Activated CD4-positive, CD25-positive, alpha-beta regulatory T cell (primary cell): Measurements from ENCODE around the gene USP54.

ENCODE experiments used
- DNase-seq, 4 experiments: peaks; one replicate each; lab custom pipeline; 2025; lab: John Stamatoyannopoulos, UW

The USP54 gene

DNA sequence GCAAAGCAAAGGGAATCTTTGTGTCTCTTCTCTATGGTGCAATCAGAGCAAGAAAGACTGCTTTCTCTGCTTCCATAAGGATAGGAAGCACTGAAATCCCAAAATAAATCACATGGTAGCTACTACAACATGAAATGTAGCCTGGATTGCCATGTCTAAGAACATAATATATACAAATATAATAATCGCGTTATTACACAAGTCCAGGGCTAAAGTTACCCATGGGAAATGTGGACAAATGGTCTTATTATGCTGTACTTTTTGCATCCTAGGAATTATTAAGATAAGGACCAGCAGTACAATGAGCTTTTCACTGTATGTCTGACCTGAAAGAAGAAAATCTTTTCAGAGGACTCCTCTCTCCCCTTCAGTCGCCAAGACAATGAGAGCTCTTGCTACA lies 71.8 kb downstream of the USP54 start:
- DNase-seq, result no peak

DNA sequence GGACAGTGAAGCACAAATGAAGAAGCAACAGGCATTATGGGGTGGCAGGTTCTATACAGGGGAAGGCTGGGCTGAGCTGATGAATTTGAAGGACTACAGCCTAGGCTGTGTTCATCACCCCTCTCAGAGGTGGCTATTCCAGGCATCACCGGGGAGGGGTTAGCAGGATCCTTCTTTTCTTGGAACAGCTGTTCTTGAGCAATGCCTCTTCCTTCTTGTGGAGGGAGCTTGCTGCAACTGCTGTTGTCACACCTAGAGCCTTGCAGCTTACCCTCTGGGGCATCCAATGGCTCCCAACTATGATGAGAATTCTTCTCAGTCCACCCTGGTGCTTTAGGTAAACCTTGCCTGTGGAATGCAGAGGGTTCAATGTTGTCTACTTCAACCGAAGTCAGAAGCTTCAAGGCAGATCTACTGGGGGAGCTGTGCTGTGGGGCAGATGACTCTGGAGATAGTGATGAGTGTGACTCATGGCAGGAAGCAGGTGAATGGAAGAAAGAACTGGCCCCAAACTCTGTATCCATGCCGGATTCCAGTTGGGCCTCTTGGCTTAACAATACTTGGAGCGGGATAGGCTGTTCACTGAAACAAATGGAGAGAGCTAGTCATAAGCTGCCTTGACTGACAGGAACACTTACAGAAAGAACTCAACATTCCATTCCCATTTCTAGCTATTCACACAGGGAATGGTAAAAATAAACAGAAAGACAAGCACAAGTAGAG lies 73.8 kb downstream of the USP54 start:
- DNase-seq, result no peak

DNA sequence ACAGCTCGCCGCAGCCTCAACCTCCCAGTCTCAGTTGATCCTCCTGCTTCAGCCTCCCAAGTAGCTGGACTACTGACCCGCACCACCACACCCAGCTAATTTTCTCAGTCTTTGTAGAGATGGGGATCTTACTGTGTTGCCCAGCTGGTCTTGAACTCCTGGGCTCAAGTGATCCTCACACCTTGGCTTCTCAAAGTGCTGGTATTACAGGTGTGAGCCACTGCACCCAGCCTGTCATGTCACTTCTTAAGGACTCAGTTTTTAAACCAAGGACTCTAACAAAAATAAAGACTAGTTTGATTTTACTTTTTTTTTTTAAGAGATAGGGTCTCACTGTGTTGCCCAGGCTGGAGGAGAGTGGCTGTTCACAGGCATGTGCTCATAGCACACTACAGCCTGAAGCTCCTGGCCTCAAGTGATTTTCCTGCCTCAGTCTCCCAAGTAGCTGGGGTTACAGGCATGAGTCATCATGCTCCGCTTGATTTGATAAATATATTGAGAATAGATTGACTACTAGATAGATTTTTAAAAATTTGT lies 78.9 kb downstream of the USP54 start:
- DNase-seq, result no peak

DNA sequence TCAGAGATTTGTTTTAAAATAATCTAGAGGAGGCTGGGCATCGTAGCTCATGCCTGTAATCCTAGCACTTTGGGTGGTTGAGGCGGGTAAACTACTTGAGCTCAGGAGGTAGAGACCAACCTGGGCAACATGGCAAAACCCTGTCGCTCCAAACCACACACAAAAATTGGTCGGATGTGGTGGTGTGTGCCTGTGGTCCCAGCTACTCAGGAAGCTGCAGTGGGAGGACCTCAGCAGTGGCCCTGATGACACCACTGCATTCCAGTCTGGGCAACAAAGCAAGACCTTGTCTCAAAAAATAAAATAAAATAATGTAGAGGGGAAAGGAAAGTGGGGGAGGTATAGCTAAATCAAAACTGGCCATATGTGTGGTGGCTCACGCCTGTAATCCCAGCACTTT lies 81.4 kb downstream of the USP54 start:
- no peak for DNase-seq

DNA sequence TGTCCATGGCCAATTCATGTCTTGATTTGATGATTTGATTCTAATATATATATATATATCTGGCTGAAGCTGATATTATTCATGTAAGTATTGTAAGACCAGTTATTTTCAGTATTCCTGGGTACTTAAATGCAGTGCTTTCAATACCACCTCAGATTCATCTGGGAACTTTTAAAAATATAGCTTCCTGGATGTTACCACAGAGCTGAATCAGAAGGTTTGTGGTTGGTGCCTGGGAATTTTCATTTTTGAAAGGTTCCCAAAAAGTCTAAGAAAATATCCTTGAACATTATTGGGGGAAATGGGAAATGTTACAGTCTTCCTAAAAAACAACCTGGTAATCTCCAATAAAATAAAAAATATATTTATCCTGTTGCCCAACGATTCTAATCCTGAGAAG lies 84.7 kb downstream of the USP54 start:
- DNase-seq, result no peak

DNA sequence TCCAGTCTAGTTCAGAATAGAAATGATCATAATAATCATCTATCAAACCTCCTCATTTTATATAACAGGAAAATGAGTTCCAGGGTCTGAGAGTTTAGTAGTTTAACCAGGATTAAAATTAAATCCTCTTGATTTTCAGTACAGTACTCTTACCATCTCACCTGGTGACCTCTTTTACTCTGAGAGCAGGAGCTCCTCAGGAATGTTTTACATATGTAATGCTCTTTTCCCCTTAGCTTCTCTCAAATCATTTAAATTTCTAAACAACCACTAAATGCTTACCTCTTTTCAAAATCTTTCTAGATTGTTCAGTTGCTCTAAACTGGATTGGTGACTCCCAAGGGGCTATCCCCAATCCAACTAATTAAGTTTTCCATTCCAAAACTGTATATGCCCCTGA lies 85.1 kb downstream of the USP54 start:
- DNase-seq, result no peak

DNA sequence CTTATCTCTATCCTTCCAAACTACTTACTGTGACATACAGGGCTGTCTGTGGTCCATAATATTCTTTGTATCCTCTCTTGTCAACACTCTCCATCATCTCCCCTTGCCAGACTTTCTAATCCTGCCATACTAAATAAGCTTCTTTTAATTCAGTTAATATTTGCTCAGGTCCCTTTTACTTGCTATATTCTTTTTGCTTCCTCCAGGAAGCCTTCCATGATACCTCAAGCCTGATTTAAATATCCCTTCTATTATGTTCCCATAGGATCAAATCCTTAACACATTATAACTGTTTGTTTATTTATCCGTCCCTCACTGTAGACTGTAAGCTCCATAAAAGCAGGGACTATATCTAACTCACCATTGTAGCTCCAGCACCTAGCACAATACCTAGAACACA lies 88.1 kb downstream of the USP54 start:
- no peak for DNase-seq

DNA sequence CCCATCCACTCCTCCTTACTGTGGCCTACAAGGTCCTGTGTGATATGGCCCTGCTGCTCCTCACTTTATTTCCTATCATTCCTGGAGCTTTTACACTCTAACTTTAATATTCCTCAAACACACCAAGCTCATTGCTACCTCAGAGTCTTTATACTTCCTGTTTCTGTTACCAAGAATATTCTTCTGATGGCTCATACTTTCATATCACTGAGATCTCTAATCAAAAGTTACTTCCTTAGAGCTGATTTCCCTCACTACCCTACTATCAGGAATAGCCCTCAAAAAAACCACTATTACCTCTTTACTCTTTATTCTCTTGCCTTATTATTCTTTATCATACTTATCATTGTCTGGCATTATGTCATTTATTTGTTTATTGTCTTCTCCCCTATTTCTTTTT lies 89.5 kb downstream of the USP54 start:
- DNase-seq, result no peak

DNA sequence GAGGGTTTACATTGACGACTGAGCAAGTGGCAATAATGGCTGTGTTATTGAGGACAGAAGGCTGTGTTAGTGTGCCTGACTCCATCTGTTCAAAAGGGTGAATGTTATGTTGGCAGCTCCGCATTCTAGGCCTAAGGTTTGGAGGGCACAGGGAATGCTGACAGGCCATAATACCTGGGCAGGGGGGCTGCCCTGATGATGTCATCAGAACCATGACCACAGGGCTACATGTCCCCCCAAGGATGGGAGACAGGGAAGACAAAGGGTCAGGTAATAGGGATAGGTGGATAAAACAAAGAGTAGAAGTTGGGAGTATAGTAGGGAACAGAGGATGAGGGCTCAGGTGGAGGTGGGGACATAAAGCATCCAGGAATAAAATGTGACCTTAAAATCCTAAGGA lies 93.5 kb downstream of the USP54 start:
- no peak for DNase-seq

DNA sequence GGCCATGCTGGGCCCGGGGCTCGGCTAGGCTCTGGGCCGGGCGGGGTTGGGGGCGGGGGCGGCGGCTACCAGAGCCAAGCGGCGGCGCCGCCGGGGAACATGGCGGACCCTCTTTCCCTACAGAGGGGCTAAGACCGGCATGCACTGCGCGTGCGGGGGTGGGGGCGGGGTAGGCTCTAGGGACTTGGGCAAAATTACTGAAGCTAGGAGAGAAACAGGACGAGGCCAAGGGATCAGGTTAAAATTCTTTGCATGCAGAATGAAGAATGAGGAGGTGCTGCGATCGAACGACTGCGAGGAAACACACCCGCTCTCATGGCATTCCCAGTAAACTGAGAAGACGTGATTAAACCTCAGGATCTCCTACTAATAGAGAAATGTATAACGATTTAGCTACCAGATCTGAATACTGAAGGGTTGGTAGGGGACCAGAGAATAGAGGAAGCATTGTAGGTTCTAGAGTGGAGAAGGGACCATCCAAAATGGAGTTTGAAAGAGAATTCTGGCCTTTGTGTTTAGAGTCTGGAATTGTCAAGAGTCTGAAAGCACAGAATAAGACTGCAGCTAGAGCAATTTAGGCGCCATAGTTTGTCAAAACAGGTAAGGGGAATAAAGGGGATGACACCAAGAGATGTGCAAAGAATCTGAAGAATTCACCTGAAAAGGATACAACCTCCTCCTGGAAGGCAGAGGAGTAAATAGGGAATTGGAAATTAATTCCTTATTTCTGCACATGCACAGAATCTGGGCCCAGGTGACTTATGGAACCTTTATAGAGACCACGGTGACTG lies 95.1 kb downstream of the USP54 start, which contains the start of gene PPP3CB:
Gene PPP3CB (minus strand): TSS at position 141 of the 791 bp plus-strand sequence. CDS start 135 bp downstream, at position 6.
- peak; percentile 84 to 88 (median 84) for DNase-seq

DNA sequence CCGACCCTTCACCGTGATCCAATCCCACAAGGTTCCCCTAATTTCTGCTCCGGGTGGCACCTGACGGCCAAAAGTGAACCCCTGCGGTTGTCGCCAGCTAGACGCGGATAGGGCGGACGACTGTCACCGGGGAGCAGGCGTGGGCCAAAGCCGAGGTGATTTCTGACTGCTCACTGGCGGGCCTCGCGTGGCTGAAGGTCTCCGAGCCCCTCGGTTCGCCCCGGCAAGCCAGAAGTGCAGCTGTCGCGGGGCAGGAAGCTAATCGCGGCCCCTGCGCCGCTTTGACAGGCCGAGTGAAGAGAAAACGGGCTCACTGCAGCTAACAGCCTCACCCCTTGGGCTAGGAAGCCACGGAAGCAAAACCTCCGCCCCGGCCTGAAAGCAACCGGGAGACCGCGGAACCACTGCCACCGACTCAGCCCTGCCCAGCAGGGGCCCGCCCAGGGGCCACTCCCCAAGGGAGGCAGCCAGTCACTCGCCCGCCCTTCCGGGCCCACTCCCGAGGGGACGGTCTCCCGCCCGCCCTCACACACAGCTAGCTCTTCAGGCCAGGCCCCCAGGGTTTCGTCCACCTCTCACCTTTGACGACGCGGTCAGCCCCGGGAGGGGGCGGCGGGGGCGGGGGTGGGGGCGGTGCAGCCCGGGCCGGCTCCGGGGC lies 95.8 kb downstream of the USP54 start:
- DNase-seq, result peak; percentile 70 to 87 (median 78)

DNA sequence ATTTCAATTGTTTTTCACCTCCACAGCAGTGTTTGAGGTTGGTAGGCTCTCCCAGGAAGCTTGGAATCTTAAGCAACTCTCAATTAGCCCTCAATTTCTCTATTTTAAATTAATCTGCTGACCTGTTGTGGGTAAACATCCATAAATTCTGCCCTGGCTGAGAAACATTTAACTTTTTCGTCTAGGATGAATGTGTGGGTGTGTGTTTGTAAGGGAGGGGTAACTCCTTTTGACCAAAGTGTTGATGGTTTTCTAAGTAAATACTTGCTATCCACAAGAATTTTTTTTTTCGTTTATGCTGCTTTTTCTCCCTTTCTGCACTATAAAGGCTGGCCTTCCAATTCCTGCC lies 96.3 kb downstream of the USP54 start:
- no peak for DNase-seq

DNA sequence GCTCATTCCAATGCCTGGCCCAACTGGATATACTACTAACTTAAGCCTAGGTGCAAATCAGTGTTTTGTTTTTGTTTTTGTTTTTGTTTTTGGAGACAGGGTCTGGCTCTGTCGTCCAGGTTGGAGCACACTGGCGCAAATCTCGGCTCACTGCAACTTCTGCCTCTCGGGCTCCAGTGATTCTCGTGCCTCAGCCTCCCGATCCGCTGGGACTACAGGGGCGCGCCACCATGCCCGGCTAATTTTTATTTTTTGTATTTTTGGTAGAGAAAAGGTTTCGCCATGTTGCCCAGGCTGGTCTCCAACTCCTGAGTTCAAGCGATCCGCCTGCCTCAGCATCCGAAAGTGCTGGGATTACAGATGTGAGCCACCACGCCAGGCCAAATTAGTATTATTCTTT lies 96.9 kb downstream of the USP54 start:
- DNase-seq, result no peak

DNA sequence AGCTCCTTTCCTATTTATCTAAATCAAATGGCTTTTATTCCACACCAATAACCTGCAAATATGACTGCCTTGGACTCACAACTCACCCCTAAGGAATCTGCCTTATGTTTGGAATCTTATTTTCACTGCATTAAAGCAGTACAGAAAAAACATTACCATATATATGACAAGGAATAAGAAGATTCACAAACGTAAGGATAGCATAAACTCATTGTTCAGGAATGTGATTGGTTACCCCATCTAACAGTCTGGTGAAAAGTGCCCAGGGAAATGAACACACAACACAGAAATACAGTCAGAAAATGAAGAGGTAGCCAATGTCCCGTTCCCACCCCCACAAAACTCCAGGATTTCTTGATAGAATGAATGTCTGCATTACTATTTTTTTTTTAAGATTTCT lies 97.4 kb downstream of the USP54 start:
- no peak for DNase-seq

DNA sequence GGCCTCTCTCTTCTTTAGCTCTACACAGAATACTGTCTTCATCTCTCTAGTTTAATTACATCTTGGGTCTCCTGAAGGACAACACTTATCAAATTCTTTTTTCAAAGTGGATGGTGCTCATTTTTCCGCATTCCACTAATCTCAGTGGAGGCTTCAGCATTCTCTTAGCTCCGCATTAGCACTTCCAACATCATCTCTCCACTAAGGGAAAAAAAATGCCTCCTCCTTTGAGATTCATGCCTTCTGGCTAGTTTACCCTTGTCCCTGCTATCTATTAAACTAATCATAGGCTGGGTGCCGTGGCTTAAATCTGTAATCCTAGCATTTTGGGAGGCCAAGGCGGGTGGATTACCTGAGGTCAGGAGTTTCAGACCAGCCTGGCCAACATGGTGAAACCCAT lies 104.5 kb downstream of the USP54 start:
- no peak for DNase-seq

DNA sequence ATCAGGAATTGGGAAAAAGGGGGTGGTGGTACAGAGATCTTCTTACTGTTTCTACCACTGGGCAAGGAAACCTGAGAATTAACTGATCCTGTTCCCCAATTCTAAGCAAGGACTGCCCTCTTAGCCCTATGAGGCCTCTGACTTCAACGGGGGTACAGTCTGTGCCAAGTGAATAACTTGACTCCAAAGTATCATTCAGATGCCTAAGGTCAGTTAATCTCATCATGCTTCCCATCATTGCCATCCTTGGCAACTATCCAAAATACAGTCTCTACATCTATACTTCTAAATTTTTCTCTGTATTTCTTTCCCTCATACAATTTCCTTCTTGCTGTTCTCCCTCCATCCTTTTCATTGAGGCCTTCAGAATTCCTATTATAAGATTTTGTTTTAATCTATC lies 105.8 kb downstream of the USP54 start:
- no peak for DNase-seq

DNA sequence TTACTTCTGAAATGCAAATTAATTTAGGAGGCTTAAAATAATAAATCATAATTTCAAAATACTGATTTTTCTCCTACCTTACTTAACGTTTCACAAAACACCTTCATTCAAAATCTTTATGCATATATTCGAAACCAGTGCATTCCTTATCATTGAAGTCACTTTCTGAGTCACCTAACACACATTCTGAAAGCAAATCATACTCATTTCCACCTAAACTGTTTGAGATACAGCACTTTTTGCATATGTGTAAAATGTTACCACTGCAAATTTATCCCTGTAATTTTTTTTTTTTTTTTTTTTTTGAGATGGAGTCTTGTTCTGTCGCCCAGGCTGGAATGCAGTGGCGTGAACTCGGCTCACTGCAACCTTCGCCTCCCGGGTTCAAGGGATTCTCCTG lies 111.0 kb downstream of the USP54 start:
- no peak for DNase-seq

DNA sequence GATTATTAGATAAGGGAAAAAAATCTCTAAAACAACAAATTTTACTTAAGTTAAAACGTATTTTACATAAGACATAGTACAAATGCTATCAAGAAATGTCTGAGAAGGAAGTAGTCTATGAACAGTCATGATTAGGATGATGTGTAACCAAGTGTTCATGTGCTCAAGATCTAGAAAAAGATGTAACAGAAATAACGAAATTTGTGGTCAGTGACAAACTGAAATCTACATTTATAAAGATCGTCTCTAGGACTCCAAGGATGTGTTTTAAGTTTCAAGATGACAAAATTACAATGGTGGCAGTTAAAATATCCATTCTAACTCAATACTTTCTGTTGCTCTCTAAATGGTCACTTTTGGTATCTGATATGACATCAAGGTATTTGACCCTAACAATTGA lies 112.5 kb downstream of the USP54 start:
- no peak for DNase-seq

DNA sequence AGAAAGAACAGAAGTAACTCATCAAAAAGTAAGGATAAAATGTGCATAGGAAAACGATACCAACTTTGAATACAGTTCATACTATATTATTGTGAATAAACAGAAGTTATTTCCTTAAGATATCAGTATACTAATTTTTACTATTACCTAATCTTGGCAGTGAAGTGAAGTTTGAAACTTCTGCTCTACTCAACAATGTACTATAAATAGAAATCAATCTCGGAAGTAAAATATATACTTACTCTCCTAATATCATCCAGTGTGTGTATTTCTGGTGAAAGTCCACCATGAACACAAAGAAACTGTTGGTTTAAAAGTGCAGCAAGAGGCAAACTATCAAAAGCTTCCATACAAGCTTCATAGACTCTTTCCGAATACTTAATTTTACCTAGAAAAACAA lies 119.9 kb downstream of the USP54 start:
- no peak for DNase-seq

DNA sequence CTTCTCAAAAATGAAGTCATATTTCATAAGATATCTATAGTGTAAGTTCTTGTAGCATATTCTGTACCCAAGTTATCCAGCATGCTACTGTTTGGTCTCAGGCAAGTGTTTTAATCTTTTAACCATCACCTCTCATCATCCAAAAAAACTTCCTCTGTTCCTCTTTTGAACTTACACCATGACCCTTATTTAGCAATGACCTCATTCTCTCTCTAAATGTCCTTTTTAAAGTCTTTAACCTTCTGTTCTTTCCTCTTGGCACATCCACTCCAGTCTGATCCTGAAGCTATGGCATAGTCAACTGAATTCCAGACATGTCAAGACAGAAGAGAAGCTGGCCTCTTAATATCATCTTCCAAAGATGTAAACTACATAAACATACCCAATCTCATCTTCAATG lies 121.6 kb downstream of the USP54 start:
- DNase-seq, result no peak

DNA sequence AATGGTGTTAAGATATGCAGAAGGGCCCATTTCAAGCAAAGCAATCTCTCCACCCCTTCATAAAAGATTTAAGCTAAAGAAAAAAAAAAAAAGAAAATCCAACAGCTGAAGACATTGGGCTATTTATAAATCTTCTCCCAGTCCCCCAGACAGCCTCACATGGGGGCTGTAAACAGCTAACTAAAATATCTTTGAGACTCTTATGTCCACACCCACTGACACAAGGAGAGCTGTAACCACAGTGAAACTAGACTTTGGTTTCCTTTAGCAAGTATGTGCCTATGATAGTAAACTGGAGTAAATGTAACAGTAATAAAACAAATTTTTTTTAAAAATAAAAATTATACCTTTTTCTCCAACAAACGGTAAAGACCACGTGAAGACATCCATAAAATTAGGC lies 123.9 kb downstream of the USP54 start:
- DNase-seq, result no peak

DNA sequence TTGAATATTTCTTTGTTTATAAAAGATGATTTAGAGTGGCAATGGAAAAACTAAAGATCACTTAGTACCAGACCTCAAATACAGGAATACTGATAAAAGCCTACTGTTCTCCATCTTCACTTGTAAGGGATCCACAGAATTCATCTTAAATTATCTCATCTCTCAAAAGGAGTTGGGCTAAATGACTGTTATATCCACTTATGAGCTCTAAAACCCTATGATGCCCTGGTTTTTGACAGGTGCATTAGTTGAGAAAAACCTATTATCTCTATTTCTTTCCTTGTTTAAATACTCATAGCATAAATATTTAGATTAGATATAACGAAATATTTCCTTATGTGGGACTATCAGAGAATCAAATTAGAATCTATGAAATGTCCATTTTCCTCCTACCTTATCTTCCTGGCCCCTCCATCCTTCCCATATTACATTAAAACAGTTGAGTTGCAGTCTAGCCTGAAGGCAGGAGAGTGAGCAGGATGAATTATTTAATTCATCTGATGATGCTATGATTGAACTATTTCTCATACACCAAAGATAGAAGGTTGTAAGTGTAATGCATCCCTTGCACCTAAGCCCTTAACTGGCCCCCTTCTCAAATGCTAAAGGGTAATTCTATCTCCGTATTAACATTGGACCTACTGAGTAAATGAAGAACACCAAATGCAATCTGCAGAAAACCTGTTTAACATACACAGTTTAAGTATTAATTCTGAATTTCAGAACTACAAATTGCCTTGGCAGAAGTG lies 125.0 kb downstream of the USP54 start:
- no peak for DNase-seq
